ENCODE measurements around the gene LRMDA.

- TF ChIP-seq CTCF (IDR thresholded peaks at IDR 0.05; ENCODE audit: insufficient read depth, low read length, poor library complexity, severe bottlenecking) (no peak), EZH2phosphoT487 (conservative IDR thresholded peaks at IDR 0.05; ENCODE audit: low read length) (no peak)
Measured at GRCh38 chr10:75944061-75944460, 512.6 kb downstream of the LRMDA start.

Data from SU-DHL-6 (cell line).